IMR-90 (cell line): ENCODE measurements around the gene TMEM26. TPM values are rescaled to one million over a fixed set of nuclear protein-coding genes. Genes with fewer than 3 reads are reported as not detected.

Experiments used
- ATAC-seq: fragments of 200-7000 bp; cut with Tn5 transposase; 2 replicates; pipeline ENCODE4 v1.9.1; 2020; ENCODE audit warnings: low read depth, mild to moderate bottlenecking, moderate library complexity
- BruUV-seq: library from RNA; stranded (reverse); fragments of 400-500 nt; replicated peaks from 2 replicates; lab custom pipeline; 2021; lab: Mats Ljungman, UMichigan
- CTCF ChIA-PET: fragments of 300-600 bp; formaldehyde crosslinking; extraction: SDS; loops from one replicate; lab custom pipeline; 2021; ENCODE audit warnings: antibody characterized with exemption; lab: Yijun Ruan, JAX
- POLR2A ChIA-PET: fragments of 300-600 bp; sonication (Branson Sonifier 250); formaldehyde crosslinking; loops from one replicate; lab custom pipeline; 2022; ENCODE audit warnings: antibody characterized with exemption; ENCODE audit not compliant: unreplicated experiment; lab: Charles Lee
- DNase-seq: peaks from one replicate; pipeline ENCODE4 v3.0.0; 2013
- H2AFZ ChIP-seq: replicated peaks from 2 replicates; pipeline ENCODE3; 2013; ENCODE audit warnings: low read length, mild to moderate bottlenecking; ENCODE audit not compliant: poor library complexity
- H2AK5ac ChIP-seq: 2 replicates; pipeline ENCODE4 v1.6.1; 2013; ENCODE audit warnings: low read depth, low read length, inconsistent platforms
- H2AK9ac ChIP-seq: replicated peaks from 2 replicates; pipeline ENCODE3; 2013; ENCODE audit warnings: mild to moderate bottlenecking, low read depth, low read length, moderate library complexity; ENCODE audit not compliant: poor library complexity
- H2BK120ac ChIP-seq: 2 replicates; pipeline ENCODE4 v1.6.1; 2013; ENCODE audit warnings: low read depth, low read length, inconsistent platforms
- H2BK15ac ChIP-seq: 3 replicates; pipeline ENCODE4 v1.6.1; 2013; ENCODE audit warnings: low read depth, low read length, inconsistent platforms
- H2BK20ac ChIP-seq: 2 replicates; pipeline ENCODE4 v1.6.1; 2013; ENCODE audit warnings: low read depth, mild to moderate bottlenecking, inconsistent platforms, low read length, moderate library complexity
- H2BK5ac ChIP-seq: 2 replicates; pipeline ENCODE4 v1.6.1; 2013; ENCODE audit warnings: mild to moderate bottlenecking, low read depth, low read length, inconsistent platforms; ENCODE audit not compliant: poor library complexity, severe bottlenecking
- H3K14ac ChIP-seq: replicated peaks from 2 replicates; pipeline ENCODE4 v1.6.1; 2013; ENCODE audit warnings: low read depth, low read length, inconsistent platforms
- H3K18ac ChIP-seq: 2 replicates; pipeline ENCODE4 v1.6.1; 2013; ENCODE audit warnings: low read depth, low read length, control low read depth
- H3K23ac ChIP-seq: 2 replicates; pipeline ENCODE4 v1.6.1; 2013; ENCODE audit warnings: low read depth, low read length, inconsistent platforms
- H3K27ac ChIP-seq: 2 replicates; pipeline ENCODE4 v1.5.1; 2013; ENCODE audit warnings: mild to moderate bottlenecking, control low read depth, low read length; ENCODE audit not compliant: insufficient read depth
- H3K27me3 ChIP-seq: 2 replicates; pipeline ENCODE4 v1.6.1; 2013; ENCODE audit warnings: low read length; ENCODE audit not compliant: control insufficient read depth, insufficient read depth
- H3K36me3 ChIP-seq: 2 replicates; pipeline ENCODE4 v1.6.1; 2013; ENCODE audit warnings: low read length, mixed read lengths; ENCODE audit not compliant: control insufficient read depth, insufficient read depth
- H3K4ac ChIP-seq: 2 replicates; pipeline ENCODE4 v1.6.1; 2013; ENCODE audit warnings: low read depth, low read length, inconsistent platforms
- H3K4me1 ChIP-seq: 2 replicates; pipeline ENCODE4 v1.6.1; 2013; ENCODE audit warnings: low read length, mixed read lengths; ENCODE audit not compliant: control insufficient read depth, insufficient read depth
- H3K4me2 ChIP-seq: 2 replicates; pipeline ENCODE4 v1.6.1; 2013; ENCODE audit warnings: low read depth, mild to moderate bottlenecking, control low read depth, low read length, moderate library complexity
- H3K4me3 ChIP-seq: 2 replicates; pipeline ENCODE4 v1.5.1; 2013; ENCODE audit warnings: low read depth, mild to moderate bottlenecking, control low read depth, low read length, moderate library complexity; ENCODE audit not compliant: insufficient read depth
- H3K56ac ChIP-seq: 2 replicates; pipeline ENCODE4 v1.6.1; 2013; ENCODE audit warnings: low read length, inconsistent platforms; ENCODE audit not compliant: insufficient read depth; ENCODE audit errors: extremely low read depth
- H3K79me1 ChIP-seq, 2 experiments: 2 replicates each; pipeline ENCODE4 v1.6.1; 2013; ENCODE audit warnings: low read length in 2 of 2, inconsistent platforms in 1 of 2, low read depth in 1 of 2
- H3K9ac ChIP-seq: 2 replicates; pipeline ENCODE4 v1.6.1; 2013; ENCODE audit warnings: low read depth, low read length, control low read depth
- H3K9me1 ChIP-seq: 2 replicates; pipeline ENCODE4 v1.6.1; 2013; ENCODE audit warnings: low read length, inconsistent platforms; ENCODE audit not compliant: insufficient read depth
- H3K9me3 ChIP-seq: 2 replicates; pipeline ENCODE4 v1.6.1; 2013; ENCODE audit warnings: low read length; ENCODE audit not compliant: control insufficient read depth, insufficient read depth
- H4K20me1 ChIP-seq: 2 replicates; pipeline ENCODE4 v1.6.1; 2013; ENCODE audit warnings: low read length, inconsistent platforms; ENCODE audit not compliant: insufficient read depth
- H4K5ac ChIP-seq: 2 replicates; pipeline ENCODE4 v1.6.1; 2013; ENCODE audit warnings: mild to moderate bottlenecking, low read depth, low read length, control low read depth
- H4K8ac ChIP-seq, 2 experiments: 2 replicates each; pipeline ENCODE4 v1.6.1; 2013; ENCODE audit warnings: low read depth in 2 of 2, low read length in 2 of 2, control low read depth in 1 of 2, inconsistent platforms in 1 of 2
- H4K91ac ChIP-seq: 2 replicates; pipeline ENCODE4 v1.6.1; 2013; ENCODE audit warnings: low read depth, low read length, inconsistent platforms; ENCODE audit not compliant: insufficient read depth
- MAFK ChIP-seq: IDR thresholded peaks from 2 replicates; pipeline ENCODE4 v1.6.1; 2012; ENCODE audit warnings: low read depth, low read length, improper control_type of control experiment
- MAZ ChIP-seq: IDR thresholded peaks from 2 replicates; pipeline ENCODE4 v1.6.1; 2012; ENCODE audit warnings: low read depth, mild to moderate bottlenecking, low read length, improper control_type of control experiment, moderate library complexity, borderline replicate concordance
- USF2 ChIP-seq: fragments of 150-350 bp; IDR thresholded peaks from 2 replicates; pipeline ENCODE4 v1.6.1; 2017; ENCODE audit warnings: mild to moderate bottlenecking, antibody characterized with exemption, low read length, low read depth
- dilution Hi-C: fragments of 300-500 bp; cut with HindIII; formaldehyde crosslinking; loops from one replicate; pipeline ENCODE4 v1.14.3; 2018; ENCODE audit warnings: low sequenced_read_pairs; ENCODE audit not compliant: unreplicated experiment
- in situ Hi-C: fragments of 300-500 bp; cut with MboI; formaldehyde crosslinking; loops from 3 replicates; pipeline ENCODE4 v1.14.3; 2019; ENCODE audit warnings: low sequenced_read_pairs, inconsistent platforms, mixed read lengths
- intact Hi-C: fragments of 100-400 bp; cut with micrococcal nuclease; formaldehyde crosslinking; loops from 2 replicates; pipeline ENCODE4 v1.10.0; 2022
- polyA plus RNA-seq, 3 experiments: library from polyadenylated mRNA; depleted of rRNA; stranded (reverse); fragments of >200 nt; gene quantifications; 2 replicates each; pipeline ENCODE4 v1.2.3, GENCODE V29; 2012; ENCODE audit warnings: low replicate concordance in 1 of 3
- total RNA-seq: library from RNA; depleted of rRNA; stranded (reverse); fragments of >200 nt; gene quantifications from 2 replicates; pipeline ENCODE4 v1.2.3, GENCODE V29; 2012
- TF ChIP-seq, protein P1 (sequence below): conservative IDR thresholded peaks from 2 replicates; pipeline ENCODE4 v1.5.1; 2012; ENCODE audit warnings: mild to moderate bottlenecking, low read depth, low read length, improper control_type of control experiment

The TMEM26 gene
- total and polyA plus RNA-seq, 2 of the 4 experiments (the other 2 are of a cell fraction): 0.22 to 0.36 TPM

DNA sequence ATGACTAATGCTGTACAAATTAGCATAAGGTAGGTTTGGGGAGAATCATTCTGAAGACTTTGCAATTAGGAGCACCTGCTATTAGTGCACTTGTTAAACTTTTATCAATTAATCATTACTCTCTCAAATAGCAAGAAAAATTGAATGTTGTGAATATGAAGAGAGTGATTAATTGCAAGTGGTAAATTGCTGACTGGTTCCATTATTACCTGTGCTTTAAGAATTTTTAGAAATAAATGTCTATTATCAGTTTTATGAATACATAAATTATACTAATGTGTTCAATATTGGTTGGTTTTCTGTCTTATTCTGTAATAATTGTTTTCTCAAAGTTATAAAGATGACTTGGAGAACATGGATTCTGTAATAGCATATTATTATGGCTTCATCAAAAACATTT, 47.3 kb upstream of the TMEM26 start:
- H4K20me1 ChIP-seq: no peaks in the 10 kb centered on the region
- no peaks in the 10 kb centered on the region for H3K36me3 ChIP-seq
- no peaks in the 10 kb centered on the region for H3K9me1 ChIP-seq
- no peak overlapping the region for H4K8ac ChIP-seq
- dilution Hi-C loops: no loop called here
- H3K14ac ChIP-seq: no peak overlapping the region
- BruUV-seq: no TSS peak
- no peak for ATAC-seq
- H4K91ac ChIP-seq: no peak overlapping the region
- H3K18ac ChIP-seq: no peak overlapping the region
- H3K9ac ChIP-seq: no peak overlapping the region
- H3K56ac ChIP-seq: no peak overlapping the region
- no peak overlapping the region for H3K4me3 ChIP-seq
- no peak overlapping the region for H4K5ac ChIP-seq
- DNase-seq: no peak
- no peak overlapping the region for H3K4me2 ChIP-seq
- intact Hi-C loops: no loop called here
- CTCF ChIA-PET: no interaction called here
- H2BK15ac ChIP-seq: no peak overlapping the region
- H2AK5ac ChIP-seq: no peak overlapping the region
- no peak overlapping the region for H2BK20ac ChIP-seq
- H2AK9ac ChIP-seq: no peak overlapping the region
- POLR2A ChIA-PET: no interaction called here
- no peak overlapping the region for H3K4ac ChIP-seq
- no peaks in the 10 kb centered on the region; the same call in 1 of the 2 replicates for H3K4me1 ChIP-seq
- H3K27ac ChIP-seq: no peak overlapping the region
- H3K9me3 ChIP-seq: no peaks in the 10 kb centered on the region
- no peak overlapping the region for H2AFZ ChIP-seq
- no peaks in the 10 kb centered on the region for H3K79me1 ChIP-seq
- H2BK5ac ChIP-seq: no peak overlapping the region
- no peak overlapping the region for H3K23ac ChIP-seq
- H2BK120ac ChIP-seq: no peak overlapping the region
- in situ Hi-C loops: no loop called here
- TF ChIP-seq USF2: no peak
- TF ChIP-seq, protein P1, sequence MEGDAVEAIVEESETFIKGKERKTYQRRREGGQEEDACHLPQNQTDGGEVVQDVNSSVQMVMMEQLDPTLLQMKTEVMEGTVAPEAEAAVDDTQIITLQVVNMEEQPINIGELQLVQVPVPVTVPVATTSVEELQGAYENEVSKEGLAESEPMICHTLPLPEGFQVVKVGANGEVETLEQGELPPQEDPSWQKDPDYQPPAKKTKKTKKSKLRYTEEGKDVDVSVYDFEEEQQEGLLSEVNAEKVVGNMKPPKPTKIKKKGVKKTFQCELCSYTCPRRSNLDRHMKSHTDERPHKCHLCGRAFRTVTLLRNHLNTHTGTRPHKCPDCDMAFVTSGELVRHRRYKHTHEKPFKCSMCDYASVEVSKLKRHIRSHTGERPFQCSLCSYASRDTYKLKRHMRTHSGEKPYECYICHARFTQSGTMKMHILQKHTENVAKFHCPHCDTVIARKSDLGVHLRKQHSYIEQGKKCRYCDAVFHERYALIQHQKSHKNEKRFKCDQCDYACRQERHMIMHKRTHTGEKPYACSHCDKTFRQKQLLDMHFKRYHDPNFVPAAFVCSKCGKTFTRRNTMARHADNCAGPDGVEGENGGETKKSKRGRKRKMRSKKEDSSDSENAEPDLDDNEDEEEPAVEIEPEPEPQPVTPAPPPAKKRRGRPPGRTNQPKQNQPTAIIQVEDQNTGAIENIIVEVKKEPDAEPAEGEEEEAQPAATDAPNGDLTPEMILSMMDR: no peak
- TF ChIP-seq MAFK: peak; percentile 33; the same call in 1 of the 2 replicates
- TF ChIP-seq MAZ: no peak
- H3K27me3 ChIP-seq: no peaks in the 10 kb centered on the region
